ENCODE measurements around the gene LY6G6D. TPM values are rescaled to one million over a fixed set of nuclear protein-coding genes. Genes with fewer than 3 reads are reported as not detected.

LY6G6D gene
- total RNA-seq, 4 donors from 2014 or later: not detected

DNA sequence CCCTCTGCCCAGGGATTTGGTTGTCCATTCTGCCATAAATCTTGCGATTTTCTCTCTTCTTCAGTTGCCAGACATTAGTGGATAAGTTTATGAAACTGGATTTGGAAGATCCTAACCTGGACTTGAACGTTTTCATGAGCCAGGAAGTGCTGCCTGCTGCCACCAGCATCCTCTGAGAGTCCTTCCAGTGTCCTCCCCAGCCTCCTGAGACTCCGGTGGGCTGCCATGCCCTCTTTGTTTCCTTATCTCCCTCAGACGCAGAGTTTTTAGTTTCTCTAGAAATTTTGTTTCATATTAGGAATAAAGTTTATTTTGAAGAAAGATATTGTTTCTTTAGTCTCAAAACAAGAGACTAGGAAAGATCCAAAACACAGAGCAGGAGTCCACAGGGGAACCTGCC lies 47.2 kb downstream of the LY6G6D start, which contains the start of gene SAPCD1:
Gene SAPCD1 (plus strand): TSS at position 301 of the 400 bp plus-strand sequence. CDS start 399 bp downstream, outside the sequence.
- in situ Hi-C loops (cut with MboI; ENCODE audit: low pct_ligation_motif_present in 1 of 4, low pct_unique_long_range_greater_than_20kb in 1 of 4, low sequenced_read_pairs in 3 of 4) (loop anchor here in 1 of 4 donors (10.0 kb wide), 1 partner anchor 78 kb away; the partner anchor contains the start of gene LY6G5C), intact Hi-C loops (cut with DNase I; ENCODE audit: low total_unique reads) (no loop called here)
- no peaks in the 10 kb centered on the region for H3K9me3 ChIP-seq
- H3K27ac ChIP-seq: no peak within 1 kb of the TSS
- TF ChIP-seq EP300 (IDR thresholded peaks at IDR 0.05; ENCODE audit: low read depth) (no peak), POLR2A (IDR thresholded peaks at IDR 0.05) (no peak), POLR2AphosphoS5 (IDR thresholded peaks at IDR 0.05) (no peak)
- TF ChIP-seq, protein P1, sequence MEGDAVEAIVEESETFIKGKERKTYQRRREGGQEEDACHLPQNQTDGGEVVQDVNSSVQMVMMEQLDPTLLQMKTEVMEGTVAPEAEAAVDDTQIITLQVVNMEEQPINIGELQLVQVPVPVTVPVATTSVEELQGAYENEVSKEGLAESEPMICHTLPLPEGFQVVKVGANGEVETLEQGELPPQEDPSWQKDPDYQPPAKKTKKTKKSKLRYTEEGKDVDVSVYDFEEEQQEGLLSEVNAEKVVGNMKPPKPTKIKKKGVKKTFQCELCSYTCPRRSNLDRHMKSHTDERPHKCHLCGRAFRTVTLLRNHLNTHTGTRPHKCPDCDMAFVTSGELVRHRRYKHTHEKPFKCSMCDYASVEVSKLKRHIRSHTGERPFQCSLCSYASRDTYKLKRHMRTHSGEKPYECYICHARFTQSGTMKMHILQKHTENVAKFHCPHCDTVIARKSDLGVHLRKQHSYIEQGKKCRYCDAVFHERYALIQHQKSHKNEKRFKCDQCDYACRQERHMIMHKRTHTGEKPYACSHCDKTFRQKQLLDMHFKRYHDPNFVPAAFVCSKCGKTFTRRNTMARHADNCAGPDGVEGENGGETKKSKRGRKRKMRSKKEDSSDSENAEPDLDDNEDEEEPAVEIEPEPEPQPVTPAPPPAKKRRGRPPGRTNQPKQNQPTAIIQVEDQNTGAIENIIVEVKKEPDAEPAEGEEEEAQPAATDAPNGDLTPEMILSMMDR (IDR thresholded peaks at IDR 0.05): no peak
- H3K4me1 ChIP-seq: peaks cover 0 to 10% (median 0%) of the 10 kb centered on the region in 4 donors
- H3K4me3 ChIP-seq: no peak within 1 kb of the TSS
- no peaks in the 10 kb centered on the region for H3K27me3 ChIP-seq
- no peak for DNase-seq
- H3K36me3 ChIP-seq: no peaks in the 10 kb centered on the region
- 76 to 100% methylated on average over 2 to 4 of the region's 4 CpGs for WGBS, 2 donors (ENCODE audit: low coverage in 1 of 2)

DNA sequence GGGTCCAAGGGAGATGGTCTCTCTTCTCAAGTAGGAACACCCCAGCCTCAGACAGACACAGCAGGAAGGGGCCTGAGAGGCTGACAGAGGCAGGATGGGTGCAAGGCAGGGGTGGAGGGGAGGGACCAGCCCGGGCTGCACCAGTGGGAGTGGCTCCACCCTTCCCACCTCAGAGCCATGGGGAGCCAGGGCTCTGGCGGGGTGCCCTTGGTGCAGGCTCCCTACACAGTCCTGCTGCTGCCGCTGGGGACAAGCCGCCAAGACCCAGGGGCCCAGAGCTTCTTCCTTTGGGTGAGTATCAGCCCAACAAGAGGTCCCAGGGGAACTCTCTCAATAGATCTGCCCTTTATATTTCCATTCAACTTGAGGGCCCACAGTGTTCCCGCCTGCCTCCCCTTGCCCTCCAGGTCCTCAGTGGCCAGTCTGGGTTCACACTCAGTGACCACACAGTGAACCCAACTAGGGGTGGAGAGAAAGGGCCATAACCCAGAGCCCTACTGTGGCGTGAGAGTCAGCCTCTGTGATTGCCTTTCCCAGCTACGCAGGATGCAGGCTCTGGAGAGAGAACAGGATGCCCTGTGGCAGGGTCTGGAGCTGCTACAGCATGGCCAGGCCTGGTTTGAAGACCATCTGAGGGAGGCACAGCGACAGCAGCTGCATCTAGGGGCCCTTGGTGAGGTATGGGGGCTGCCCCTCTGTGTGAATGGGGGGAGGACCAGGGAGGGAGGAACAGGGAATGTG lies 47.9 kb downstream of the LY6G6D start:
- H3K4me1 ChIP-seq: peaks cover 0 to 10% (median 0%) of the 10 kb centered on the region in 4 donors
- in situ Hi-C loops (cut with MboI; ENCODE audit: low pct_ligation_motif_present in 1 of 4, low pct_unique_long_range_greater_than_20kb in 1 of 4, low sequenced_read_pairs in 3 of 4) (loop anchor here in 1 of 4 donors (10.0 kb wide), 1 partner anchor 78 kb away; the partner anchor contains the start of gene LY6G5C), intact Hi-C loops (cut with DNase I; ENCODE audit: low total_unique reads) (no loop called here)
- no peak overlapping the region for H3K27ac ChIP-seq
- no peak for DNase-seq
- H3K27me3 ChIP-seq: no peaks in the 10 kb centered on the region
- H3K4me3 ChIP-seq: no peak overlapping the region
- TF ChIP-seq, protein P1 (IDR thresholded peaks at IDR 0.05): no peak
- no peak for TF ChIP-seq POLR2A (IDR thresholded peaks at IDR 0.05)
- no peak for TF ChIP-seq EP300 (IDR thresholded peaks at IDR 0.05; ENCODE audit: low read depth)
- no peak for TF ChIP-seq POLR2AphosphoS5 (IDR thresholded peaks at IDR 0.05)
- 83% methylated on average over 8 of the region's 8 CpGs; no CpG with 5 or more reads in 1 of the 2 donors for WGBS, 2 donors (ENCODE audit: low coverage in 1 of 2)
- no peaks in the 10 kb centered on the region for H3K9me3 ChIP-seq
- H3K36me3 ChIP-seq: no peaks in the 10 kb centered on the region

DNA sequence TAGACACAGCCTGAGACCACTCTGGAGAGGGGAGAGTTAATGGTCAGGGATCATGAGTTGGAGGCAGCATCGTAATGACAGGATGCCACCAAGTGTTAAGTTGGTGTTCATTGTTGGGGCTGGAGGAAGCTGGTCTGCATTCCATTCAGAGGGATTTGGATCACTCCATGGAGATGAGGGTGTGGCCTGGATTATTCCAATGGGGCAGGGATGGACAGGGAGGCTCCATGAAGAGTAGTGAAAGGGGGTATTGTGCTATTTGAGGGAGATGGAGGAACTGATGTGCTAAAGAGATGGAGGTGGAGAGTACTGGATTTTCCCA lies 48.4 kb downstream of the LY6G6D start:
- intact Hi-C loops (cut with DNase I; ENCODE audit: low total_unique reads) (no loop called here), in situ Hi-C loops (cut with MboI; ENCODE audit: low pct_ligation_motif_present in 1 of 4, low pct_unique_long_range_greater_than_20kb in 1 of 4, low sequenced_read_pairs in 3 of 4) (loop anchor here in 1 of 4 donors (10.0 kb wide), 1 partner anchor 79 kb away; the partner anchor contains the start of gene LY6G5C)
- 17 to 24% methylated on average over 1 of the region's 1 CpG for WGBS, 2 donors (ENCODE audit: low coverage in 1 of 2)
- H3K27me3 ChIP-seq: no peaks in the 10 kb centered on the region
- H3K36me3 ChIP-seq: no peaks in the 10 kb centered on the region
- H3K9me3 ChIP-seq: no peaks in the 10 kb centered on the region
- no peak for DNase-seq
- no peak overlapping the region for H3K27ac ChIP-seq
- H3K4me3 ChIP-seq: no peak overlapping the region
- peaks cover 0 to 10% (median 0%) of the 10 kb centered on the region in 4 donors for H3K4me1 ChIP-seq
- TF ChIP-seq POLR2A (IDR thresholded peaks at IDR 0.05): no peak
- no peak for TF ChIP-seq POLR2AphosphoS5 (IDR thresholded peaks at IDR 0.05)
- TF ChIP-seq, protein P1 (IDR thresholded peaks at IDR 0.05): no peak
- no peak for TF ChIP-seq EP300 (IDR thresholded peaks at IDR 0.05; ENCODE audit: low read depth)

DNA sequence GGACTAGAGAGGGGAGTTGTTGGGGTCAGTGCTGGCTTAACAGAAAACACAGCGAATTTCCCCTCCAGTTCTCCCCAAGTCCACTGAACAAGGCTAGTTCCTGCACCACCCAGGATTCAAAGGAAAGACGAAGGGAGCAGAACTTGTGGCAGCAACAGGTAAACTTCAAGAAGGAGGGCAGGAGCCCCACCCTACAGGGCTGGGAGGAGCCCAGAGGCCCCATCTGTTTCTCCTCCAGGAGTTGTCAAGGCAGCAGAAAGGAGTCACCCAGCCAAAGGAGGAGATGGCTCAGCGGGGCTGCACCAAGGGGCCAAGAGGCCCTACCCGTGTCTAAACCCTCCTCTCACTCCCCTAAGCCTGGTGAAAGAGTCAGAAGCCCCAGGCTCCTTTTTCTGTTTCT lies 49.0 kb downstream of the LY6G6D start:
- WGBS, 2 donors (ENCODE audit: low coverage in 1 of 2): 60 to 75% methylated on average over 1 to 4 of the region's 4 CpGs
- intact Hi-C loops (cut with DNase I; ENCODE audit: low total_unique reads): no loop called here
- Histone ChIP-seq H3K9me3 (no peaks in the 10 kb centered on the region), H3K27me3 (no peaks in the 10 kb centered on the region), H3K27ac (no peak overlapping the region), H3K4me1 (peaks cover 0 to 10% (median 0%) of the 10 kb centered on the region in 4 donors), H3K36me3 (no peaks in the 10 kb centered on the region), H3K4me3 (no peak overlapping the region)
- in situ Hi-C loops (cut with MboI; ENCODE audit: low pct_ligation_motif_present in 1 of 4, low pct_unique_long_range_greater_than_20kb in 1 of 4, low sequenced_read_pairs in 3 of 4): loop anchor here in 1 of 4 donors (10.0 kb wide), 1 partner anchor 79 kb away; the partner anchor contains the start of gene LY6G5C
- DNase-seq: no peak
- TF ChIP-seq POLR2AphosphoS5 (IDR thresholded peaks at IDR 0.05) (no peak), POLR2A (IDR thresholded peaks at IDR 0.05) (no peak), EP300 (IDR thresholded peaks at IDR 0.05; ENCODE audit: low read depth) (no peak)
- TF ChIP-seq, protein P1 (IDR thresholded peaks at IDR 0.05): no peak

All from transverse colon (tissue), 4 donors.